ENCODE measurements around the gene THTPA. TPM values are rescaled to one million over a fixed set of nuclear protein-coding genes. Genes with fewer than 3 reads are reported as not detected.
A peak's percentile ranks its signal among the peaks of the same experiment; 100 is the strongest.
"Not testable (repeated sequence)": the region's sequence is repeated elsewhere in the genome, so short reads cannot be mapped to it uniquely, and the experiment has no call there.

Gene THTPA
- polyA plus RNA-seq, 1 donor: 34.8 TPM

- Histone ChIP-seq H3K27ac (ENCODE audit: low read length) (no peak overlapping the region), H3K9me3 (ENCODE audit: control insufficient read depth, low read depth, low read length) (no peaks in the 10 kb centered on the region), H3K36me3 (ENCODE audit: control insufficient read depth, insufficient read depth, low read length) (no peaks in the 10 kb centered on the region), H3K4me1 (ENCODE audit: control insufficient read depth, insufficient read depth, low read length) (peaks cover 21% of the 10 kb centered on the region), H3K27me3 (ENCODE audit: control insufficient read depth, insufficient read depth, low read length) (no peaks in the 10 kb centered on the region), H3K4me3 (ENCODE audit: low read length) (no peak overlapping the region)
- DNase-seq: no peak
- 100% methylated on average over 2 of the region's 6 CpGs for WGBS (ENCODE audit: insufficient coverage, low lambda C conversion rate)
These were observed 50.0 kb downstream of the THTPA start for GRCh38 chr14:23605931-23606585.

- Histone ChIP-seq H3K9me3 (ENCODE audit: control insufficient read depth, low read depth, low read length) (no peaks in the 10 kb centered on the region), H3K4me3 (ENCODE audit: low read length) (no peak overlapping the region), H3K27me3 (ENCODE audit: control insufficient read depth, insufficient read depth, low read length) (no peaks in the 10 kb centered on the region), H3K4me1 (ENCODE audit: control insufficient read depth, insufficient read depth, low read length) (peaks cover 43% of the 10 kb centered on the region), H3K27ac (ENCODE audit: low read length) (no peak overlapping the region), H3K36me3 (ENCODE audit: control insufficient read depth, insufficient read depth, low read length) (no peaks in the 10 kb centered on the region)
- no peak for DNase-seq
- no CpG with 5 or more reads among the region's 1 CpG for WGBS (ENCODE audit: insufficient coverage, low lambda C conversion rate)
These were observed 52.4 kb downstream of the THTPA start for GRCh38 chr14:23608454-23608853.

- no CpG with 5 or more reads among the region's 3 CpGs for WGBS (ENCODE audit: insufficient coverage, low lambda C conversion rate)
- H3K27me3 ChIP-seq (ENCODE audit: control insufficient read depth, insufficient read depth, low read length): no peaks in the 10 kb centered on the region
- H3K27ac ChIP-seq (ENCODE audit: low read length): peak overlapping the region; percentile 45
These were observed 52.9 kb downstream of the THTPA start for GRCh38 chr14:23609001-23609400.

GRCh38 chr14:23609411-23610089, 53.5 kb downstream of the THTPA start:
- Histone ChIP-seq H3K27ac (ENCODE audit: low read length) (peak overlapping the region; percentile 45), H3K4me1 (ENCODE audit: control insufficient read depth, insufficient read depth, low read length) (peaks cover 53% of the 10 kb centered on the region)
- not testable (repeated sequence) for H3K36me3 ChIP-seq (ENCODE audit: control insufficient read depth, insufficient read depth, low read length); H3K27me3 ChIP-seq (ENCODE audit: control insufficient read depth, insufficient read depth, low read length); H3K9me3 ChIP-seq (ENCODE audit: control insufficient read depth, low read depth, low read length); H3K4me3 ChIP-seq (ENCODE audit: low read length)
- DNase-seq: peak; percentile 77 to 88
- WGBS (ENCODE audit: insufficient coverage, low lambda C conversion rate): no CpG with 5 or more reads among the region's 7 CpGs

More at GRCh38 chr14:23609001-23609400, 52.9 kb downstream of the THTPA start:
- Histone ChIP-seq H3K4me3 (ENCODE audit: low read length) (no peak overlapping the region), H3K4me1 (ENCODE audit: control insufficient read depth, insufficient read depth, low read length) (peaks cover 47% of the 10 kb centered on the region), H3K36me3 (ENCODE audit: control insufficient read depth, insufficient read depth, low read length) (no peaks in the 10 kb centered on the region), H3K9me3 (ENCODE audit: control insufficient read depth, low read depth, low read length) (no peaks in the 10 kb centered on the region)
- DNase-seq: no peak

Other genes starting within 250 kb of the THTPA start
- 53.8 TPM for gene BCL2L2, start 249.4 kb upstream of the THTPA start, polyA plus RNA-seq
- 199 TPM for gene PABPN1, start 234.8 kb upstream of the THTPA start, polyA plus RNA-seq
- 46.9 TPM for gene SLC22A17, start 203.4 kb upstream of the THTPA start, polyA plus RNA-seq
- 19.0 TPM for gene EFS, start 191.1 kb upstream of the THTPA start, polyA plus RNA-seq
- not detected for gene IL25, start 183.5 kb upstream of the THTPA start, polyA plus RNA-seq
- gene CMTM5, start 179.2 kb upstream of the THTPA start, polyA plus RNA-seq: 3.4 TPM
- gene MYH6, start 148.0 kb upstream of the THTPA start, polyA plus RNA-seq: 0.03 TPM
- gene MYH7, start 120.6 kb upstream of the THTPA start, polyA plus RNA-seq: 0.91 TPM
- gene NGDN, start 86.6 kb upstream of the THTPA start, polyA plus RNA-seq: 48.3 TPM
- gene ZFHX2, start 4.5 kb upstream of the THTPA start, polyA plus RNA-seq: 4.1 TPM
- 166 TPM for gene AP1G2, start 11.5 kb downstream of the THTPA start, polyA plus RNA-seq
- 6.6 TPM for gene JPH4, start 22.5 kb downstream of the THTPA start, polyA plus RNA-seq
- gene DHRS2, start 80.1 kb downstream of the THTPA start, polyA plus RNA-seq: 0.84 TPM